HEK293 (cell line): ENCODE data around the gene TJP3.

Experiments
- CTCF ChIA-PET: fragments of 350-600 bp; formaldehyde crosslinking; extraction: SDS; loops from one replicate; lab custom pipeline; 2021; ENCODE audit warnings: antibody characterized with exemption; lab: Yijun Ruan, JAX
- POLR2A ChIA-PET: fragments of 300-600 bp; formaldehyde crosslinking; extraction: SDS; loops from one replicate; lab custom pipeline; 2020; ENCODE audit warnings: antibody characterized with exemption, inconsistent platforms; lab: Yijun Ruan, JAX
- H3K27ac ChIP-seq: fragments of 200-500 bp; sonication (Bioruptor generic); 2 replicates; pipeline ENCODE4 v1.5.1; 2014; ENCODE audit warnings: low read depth, low read length, control low read depth, inconsistent platforms; ENCODE audit errors: extremely low read depth
- H3K36me3 ChIP-seq, 2 experiments: fragments of 200-500 bp in 1 of 2; sonication (Bioruptor generic) in 1 of 2; 1 replicate in 1 of 2; 2 replicates in 1 of 2; pipeline ENCODE4 v1.5.1; 2014 to 2017; ENCODE audit warnings: inconsistent platforms in 2 of 2, low read length in 2 of 2; ENCODE audit not compliant: control insufficient read depth in 2 of 2, insufficient read depth in 1 of 2
- H3K4me1 ChIP-seq: fragments of 200-500 bp; sonication (Bioruptor generic); 2 replicates; pipeline ENCODE4 v1.5.1; 2014; ENCODE audit warnings: mild to moderate bottlenecking, low read length, inconsistent platforms; ENCODE audit not compliant: control insufficient read depth, insufficient read depth
- H3K4me3 ChIP-seq: 2 replicates; pipeline ENCODE4 v1.5.1; 2011; ENCODE audit warnings: low read depth, mild to moderate bottlenecking, control low read depth, low read length, moderate library complexity
- H3K9me3 ChIP-seq: fragments of 200-500 bp; sonication (Bioruptor generic); 2 replicates; pipeline ENCODE4 v1.5.1; 2014; ENCODE audit warnings: low read depth, low read length, inconsistent platforms; ENCODE audit not compliant: control insufficient read depth, insufficient read depth
- GLI4 ChIP-seq: fragments of 450-650 bp; formaldehyde crosslinking; IDR thresholded peaks from 2 replicates; pipeline ENCODE4 v1.5.1; 2016; ENCODE audit warnings: missing biosample characterization, missing genetic modification characterization
- REPIN1 ChIP-seq: fragments of 450-650 bp; formaldehyde crosslinking; IDR thresholded peaks from 2 replicates; pipeline ENCODE4 v1.5.1; 2017; ENCODE audit warnings: missing biosample characterization, missing genetic modification characterization, low read depth
- SETDB1 ChIP-seq: IDR thresholded peaks from one replicate; pipeline ENCODE4 v1.6.1; 2017; ENCODE audit warnings: mild to moderate bottlenecking, low read length, moderate library complexity, mixed read lengths; ENCODE audit not compliant: insufficient read length
- SP7 ChIP-seq: fragments of 450-650 bp; formaldehyde crosslinking; IDR thresholded peaks from 2 replicates; pipeline ENCODE4 v1.5.1; 2016; ENCODE audit warnings: missing biosample characterization, missing genetic modification characterization
- YY2 ChIP-seq: fragments of 450-650 bp; formaldehyde crosslinking; IDR thresholded peaks from 2 replicates; pipeline ENCODE4 v1.5.1; 2016; ENCODE audit warnings: missing biosample characterization, missing genetic modification characterization
- ZBTB8A ChIP-seq: fragments of 450-650 bp; formaldehyde crosslinking; IDR thresholded peaks from 2 replicates; pipeline ENCODE4 v1.5.1; 2016; ENCODE audit warnings: missing biosample characterization, missing genetic modification characterization
- ZNF155 ChIP-seq: fragments of 450-650 bp; formaldehyde crosslinking; IDR thresholded peaks from 2 replicates; pipeline ENCODE4 v1.5.1; 2016; ENCODE audit warnings: missing biosample characterization, missing genetic modification characterization
- ZNF157 ChIP-seq: fragments of 450-650 bp; formaldehyde crosslinking; IDR thresholded peaks from 2 replicates; pipeline ENCODE4 v1.5.1; 2016; ENCODE audit warnings: missing biosample characterization, missing genetic modification characterization
- ZNF184 ChIP-seq: fragments of 450-650 bp; IDR thresholded peaks from 2 replicates; pipeline ENCODE4 v1.5.1; 2018; ENCODE audit warnings: missing biosample characterization, mild to moderate bottlenecking, missing genetic modification characterization
- ZNF24 ChIP-seq: fragments of 450-650 bp; formaldehyde crosslinking; IDR thresholded peaks from 2 replicates; pipeline ENCODE4 v1.5.1; 2016; ENCODE audit warnings: missing biosample characterization, missing genetic modification characterization
- ZNF341 ChIP-seq: fragments of 450-650 bp; formaldehyde crosslinking; IDR thresholded peaks from 2 replicates; pipeline ENCODE4; 2016; ENCODE audit warnings: low read depth, missing biosample characterization, missing genetic modification characterization
- ZNF433 ChIP-seq: fragments of 450-650 bp; formaldehyde crosslinking; IDR thresholded peaks from 2 replicates; pipeline ENCODE4 v1.5.1; 2016; ENCODE audit warnings: missing biosample characterization, missing genetic modification characterization, low read depth
- ZNF501 ChIP-seq: fragments of 450-650 bp; formaldehyde crosslinking; IDR thresholded peaks from 2 replicates; pipeline ENCODE4 v1.5.1; 2016; ENCODE audit warnings: missing biosample characterization, missing genetic modification characterization
- ZNF513 ChIP-seq: fragments of 450-650 bp; IDR thresholded peaks from 2 replicates; pipeline ENCODE4 v1.5.1; 2018; ENCODE audit warnings: missing biosample characterization, missing genetic modification characterization
- ZNF639 ChIP-seq: fragments of 450-650 bp; formaldehyde crosslinking; IDR thresholded peaks from 2 replicates; pipeline ENCODE4 v1.5.1; 2016; ENCODE audit warnings: missing biosample characterization, missing genetic modification characterization
- TF ChIP-seq, protein P1 (sequence below): fragments of 450-650 bp; formaldehyde crosslinking; IDR thresholded peaks from 2 replicates; pipeline ENCODE4 v1.5.1; 2017; ENCODE audit warnings: missing biosample characterization, missing genetic modification characterization
- TF ChIP-seq, protein P2 (sequence below): fragments of 450-650 bp; formaldehyde crosslinking; IDR thresholded peaks from 2 replicates; pipeline ENCODE4 v1.5.1; 2016; ENCODE audit warnings: missing biosample characterization, missing genetic modification characterization
- TF ChIP-seq, protein P3 (sequence below): fragments of 450-650 bp; formaldehyde crosslinking; IDR thresholded peaks from 2 replicates; pipeline ENCODE4; 2016; ENCODE audit warnings: missing biosample characterization, missing genetic modification characterization

Gene TJP3

DNA sequence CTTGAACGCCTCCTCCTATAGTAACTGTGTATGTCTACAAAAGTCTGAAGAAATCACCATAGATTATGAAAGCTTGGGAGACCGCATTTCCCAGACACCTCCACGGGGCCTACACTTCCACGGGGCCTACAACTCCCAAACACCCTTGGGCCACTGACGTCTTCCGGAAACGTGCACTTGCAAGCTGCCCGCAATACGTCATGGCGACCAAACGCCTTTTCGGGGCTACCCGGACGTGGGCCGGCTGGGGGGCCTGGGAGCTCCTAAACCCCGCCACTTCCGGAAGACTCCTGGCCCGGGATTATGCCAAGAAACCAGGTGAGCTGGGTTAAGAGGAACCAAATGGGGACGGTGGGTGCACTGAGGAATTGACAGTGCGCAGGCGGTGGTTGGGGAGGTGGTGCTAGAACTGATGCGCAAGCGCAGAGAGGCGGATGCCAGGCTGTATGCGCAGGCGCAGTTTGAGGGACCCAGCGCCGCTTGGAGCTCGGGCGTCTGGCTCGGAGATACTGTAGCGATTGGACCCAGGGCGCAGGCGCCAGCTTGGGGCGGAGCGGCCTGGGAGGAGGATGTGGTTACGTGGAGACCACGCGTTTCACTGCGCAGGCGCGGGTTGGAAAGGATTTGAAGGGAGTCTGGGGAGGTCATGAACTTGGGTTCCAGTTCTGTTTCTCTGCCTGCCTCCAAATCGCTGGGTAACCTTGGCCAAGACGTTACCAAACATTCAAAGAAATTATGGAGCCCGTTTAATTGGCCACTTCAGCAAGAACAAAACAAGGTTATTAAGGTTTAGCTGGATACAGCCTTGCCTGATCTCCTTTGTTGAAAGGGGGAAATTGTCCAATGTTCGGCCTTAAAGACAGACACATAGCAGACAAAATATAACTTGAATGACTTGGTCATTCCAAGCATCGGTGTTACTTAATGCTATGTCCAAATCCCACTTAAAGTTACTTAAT, 54.6 kb downstream of the TJP3 start, which contains the start of gene MRPL54 (continued):
- TF ChIP-seq ZNF341 (tag by site-specific recombination) (peak; percentile 30; the same call in 1 of the 2 replicates), ZNF24 (tag by site-specific recombination) (0 out of 2 replicates have a peak, but pooled peaks have one; percentile 34), YY2 (tag by site-specific recombination) (peak; percentile 83), SP7 (tag by site-specific recombination) (0 out of 2 replicates have a peak, but pooled peaks have one; percentile 46), ZBTB8A (tag by site-specific recombination) (peak; percentile 84), ZNF433 (tag by site-specific recombination) (no peak), ZNF639 (tag by site-specific recombination) (peak; percentile 58; the same call in 1 of the 2 replicates), REPIN1 (tag by site-specific recombination) (no peak), ZNF155 (tag by site-specific recombination) (no peak), ZNF184 (tag by site-specific recombination) (0 out of 2 replicates have a peak, but pooled peaks have one; percentile 38), ZNF157 (tag by site-specific recombination) (no peak), ZNF501 (tag by site-specific recombination) (no peak), SETDB1 (no peak)
- TF ChIP-seq, protein P1, sequence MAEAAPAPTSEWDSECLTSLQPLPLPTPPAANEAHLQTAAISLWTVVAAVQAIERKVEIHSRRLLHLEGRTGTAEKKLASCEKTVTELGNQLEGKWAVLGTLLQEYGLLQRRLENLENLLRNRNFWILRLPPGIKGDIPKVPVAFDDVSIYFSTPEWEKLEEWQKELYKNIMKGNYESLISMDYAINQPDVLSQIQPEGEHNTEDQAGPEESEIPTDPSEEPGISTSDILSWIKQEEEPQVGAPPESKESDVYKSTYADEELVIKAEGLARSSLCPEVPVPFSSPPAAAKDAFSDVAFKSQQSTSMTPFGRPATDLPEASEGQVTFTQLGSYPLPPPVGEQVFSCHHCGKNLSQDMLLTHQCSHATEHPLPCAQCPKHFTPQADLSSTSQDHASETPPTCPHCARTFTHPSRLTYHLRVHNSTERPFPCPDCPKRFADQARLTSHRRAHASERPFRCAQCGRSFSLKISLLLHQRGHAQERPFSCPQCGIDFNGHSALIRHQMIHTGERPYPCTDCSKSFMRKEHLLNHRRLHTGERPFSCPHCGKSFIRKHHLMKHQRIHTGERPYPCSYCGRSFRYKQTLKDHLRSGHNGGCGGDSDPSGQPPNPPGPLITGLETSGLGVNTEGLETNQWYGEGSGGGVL: no peak

GRCh38 chr19:3765121-3765520, 56.9 kb downstream of the TJP3 start:
- no peaks in the 10 kb centered on the region for H3K9me3 ChIP-seq
- TF ChIP-seq, protein P2, sequence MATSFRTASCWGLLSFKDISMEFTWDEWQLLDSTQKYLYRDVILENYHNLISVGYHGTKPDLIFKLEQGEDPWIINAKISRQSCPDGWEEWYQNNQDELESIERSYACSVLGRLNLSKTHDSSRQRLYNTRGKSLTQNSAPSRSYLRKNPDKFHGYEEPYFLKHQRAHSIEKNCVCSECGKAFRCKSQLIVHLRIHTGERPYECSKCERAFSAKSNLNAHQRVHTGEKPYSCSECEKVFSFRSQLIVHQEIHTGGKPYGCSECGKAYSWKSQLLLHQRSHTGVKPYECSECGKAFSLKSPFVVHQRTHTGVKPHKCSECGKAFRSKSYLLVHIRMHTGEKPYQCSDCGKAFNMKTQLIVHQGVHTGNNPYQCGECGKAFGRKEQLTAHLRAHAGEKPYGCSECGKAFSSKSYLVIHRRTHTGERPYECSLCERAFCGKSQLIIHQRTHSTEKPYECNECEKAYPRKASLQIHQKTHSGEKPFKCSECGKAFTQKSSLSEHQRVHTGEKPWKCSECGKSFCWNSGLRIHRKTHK (tag by site-specific recombination): no peak
- TF ChIP-seq, protein P3, sequence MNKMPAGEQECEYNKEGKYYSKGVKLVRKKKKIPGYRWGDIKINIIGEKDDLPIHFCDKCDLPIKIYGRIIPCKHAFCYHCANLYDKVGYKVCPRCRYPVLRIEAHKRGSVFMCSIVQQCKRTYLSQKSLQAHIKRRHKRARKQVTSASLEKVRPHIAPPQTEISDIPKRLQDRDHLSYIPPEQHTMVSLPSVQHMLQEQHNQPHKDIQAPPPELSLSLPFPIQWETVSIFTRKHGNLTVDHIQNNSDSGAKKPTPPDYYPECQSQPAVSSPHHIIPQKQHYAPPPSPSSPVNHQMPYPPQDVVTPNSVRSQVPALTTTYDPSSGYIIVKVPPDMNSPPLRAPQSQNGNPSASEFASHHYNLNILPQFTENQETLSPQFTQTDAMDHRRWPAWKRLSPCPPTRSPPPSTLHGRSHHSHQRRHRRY (tag by site-specific recombination): no peak
- no peak for TF ChIP-seq GLI4
- no peak for TF ChIP-seq ZNF513 (tag by site-specific recombination)
- peaks cover 0 to 21% of the 10 kb centered on the region in 2 experiments; a peak in 2 of 3 replicates for H3K36me3 ChIP-seq
- no peak overlapping the region for H3K27ac ChIP-seq
- POLR2A ChIA-PET: no interaction called here
- H3K4me3 ChIP-seq: no peak overlapping the region
- CTCF ChIA-PET: no interaction called here
- no peaks in the 10 kb centered on the region; the same call in 1 of the 2 replicates for H3K4me1 ChIP-seq
